HG03520 (cell line): ENCODE results near the gene HSH2D.
"Not testable (repeated sequence)": the region's sequence is repeated elsewhere in the genome, so short reads cannot be mapped to it uniquely, and the experiment has no call there.

Source experiments
- ATAC-seq: cut with Tn5 transposase; IDR thresholded peaks from one replicate; pipeline ENCODE4 v1.9.1; 2021; ENCODE audit warnings: mild to moderate bottlenecking, moderate library complexity; ENCODE audit not compliant: unreplicated experiment

HSH2D gene

DNA sequence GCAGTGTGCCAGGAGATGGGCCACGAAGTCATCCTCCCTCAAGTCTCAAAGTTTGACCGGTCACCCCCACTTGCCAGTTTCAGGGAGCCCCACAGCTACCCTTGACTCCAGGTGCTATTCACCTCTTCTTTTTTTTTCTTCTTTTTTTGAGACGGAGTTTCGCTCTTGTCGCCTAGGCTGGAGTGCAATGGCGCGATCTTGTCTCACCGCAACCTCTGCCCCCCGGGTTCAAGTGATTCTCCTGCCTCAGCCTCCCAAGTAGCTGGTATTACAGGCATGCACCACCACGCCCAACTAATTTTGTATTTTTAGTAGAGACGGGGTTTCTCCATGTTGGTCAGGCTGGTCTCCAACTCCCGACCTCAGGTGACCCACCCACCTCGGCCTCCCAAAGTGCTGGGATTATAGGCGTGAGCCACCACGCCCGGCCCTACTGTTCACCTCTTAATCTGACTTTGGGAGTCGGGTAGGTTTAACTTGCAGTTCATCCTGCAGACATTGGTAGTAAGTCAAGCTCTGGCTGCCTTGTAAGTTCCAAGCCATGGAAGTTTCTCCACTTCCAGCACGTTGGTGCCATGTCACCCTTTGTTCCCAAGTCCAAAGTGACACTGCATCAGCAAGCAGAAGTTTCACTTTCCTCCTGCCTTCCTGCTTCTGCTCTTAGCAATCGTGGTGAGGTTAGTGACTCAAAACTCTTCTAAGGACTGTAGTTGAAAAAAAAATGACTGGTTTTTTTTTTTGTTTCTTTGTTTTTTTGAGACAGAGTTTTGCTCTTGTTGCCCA, 24.2 kb upstream of the HSH2D start:
- ATAC-seq: not testable (repeated sequence)

DNA sequence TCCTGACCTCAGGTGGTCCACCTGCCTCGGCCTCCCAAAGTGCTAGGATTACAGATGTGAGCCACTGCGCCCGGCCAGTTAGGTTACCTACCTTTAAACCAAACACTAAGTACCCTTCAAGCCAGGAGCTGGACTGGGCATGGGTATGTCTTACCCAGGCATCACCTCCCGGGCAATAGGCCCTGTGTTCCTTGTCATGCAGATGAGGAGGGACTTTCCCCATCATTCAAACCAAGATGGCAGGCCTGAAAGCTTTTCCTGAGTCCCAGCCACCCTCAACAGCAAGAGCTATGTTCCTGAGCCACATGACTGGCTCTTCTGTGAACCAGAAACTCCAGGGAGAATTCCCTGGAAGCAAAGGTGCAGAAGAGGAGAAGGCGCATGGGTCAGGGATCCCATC, 22.3 kb upstream of the HSH2D start:
- no peak for ATAC-seq

DNA sequence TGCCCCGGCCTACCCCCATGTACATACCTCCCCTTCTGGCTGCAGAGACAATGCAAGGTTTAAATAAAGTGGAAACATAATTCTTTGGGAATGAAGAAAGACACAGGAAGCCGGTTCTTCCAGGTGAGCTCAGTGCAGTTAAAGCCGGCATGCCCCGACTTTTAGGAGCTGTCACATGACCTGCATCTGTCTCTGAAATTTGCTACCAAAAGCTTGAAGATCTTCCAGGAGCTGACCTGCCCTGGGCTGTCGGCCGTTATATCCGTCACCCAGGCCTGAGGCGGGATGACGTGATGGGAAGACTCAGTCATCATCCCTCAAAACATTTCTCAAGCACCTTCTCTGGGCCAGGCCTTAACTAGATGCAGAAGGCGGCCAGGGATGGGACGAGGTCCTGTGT, 21.5 kb upstream of the HSH2D start:
- ATAC-seq: no peak

DNA sequence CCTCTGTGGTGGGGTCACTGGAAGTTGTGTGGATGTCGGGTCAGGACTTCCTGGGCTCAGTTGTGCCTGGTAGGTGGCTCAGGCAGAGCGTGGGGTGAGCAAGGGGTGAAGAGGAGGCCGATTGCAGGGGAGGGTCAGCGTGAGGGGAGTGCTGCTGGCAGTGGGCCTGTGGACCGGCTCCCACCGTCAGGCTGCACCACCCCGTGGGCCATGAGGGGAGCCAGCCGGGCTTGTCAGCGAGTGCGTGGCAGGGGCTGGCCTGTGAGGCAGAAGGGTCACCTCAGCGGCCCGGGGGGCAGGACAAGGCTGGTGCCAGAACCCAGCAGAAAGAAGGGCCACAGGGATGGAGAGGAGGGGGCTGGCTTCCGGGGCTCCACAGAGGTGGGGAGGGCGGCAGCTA, 18.5 kb upstream of the HSH2D start:
- ATAC-seq: no peak

DNA sequence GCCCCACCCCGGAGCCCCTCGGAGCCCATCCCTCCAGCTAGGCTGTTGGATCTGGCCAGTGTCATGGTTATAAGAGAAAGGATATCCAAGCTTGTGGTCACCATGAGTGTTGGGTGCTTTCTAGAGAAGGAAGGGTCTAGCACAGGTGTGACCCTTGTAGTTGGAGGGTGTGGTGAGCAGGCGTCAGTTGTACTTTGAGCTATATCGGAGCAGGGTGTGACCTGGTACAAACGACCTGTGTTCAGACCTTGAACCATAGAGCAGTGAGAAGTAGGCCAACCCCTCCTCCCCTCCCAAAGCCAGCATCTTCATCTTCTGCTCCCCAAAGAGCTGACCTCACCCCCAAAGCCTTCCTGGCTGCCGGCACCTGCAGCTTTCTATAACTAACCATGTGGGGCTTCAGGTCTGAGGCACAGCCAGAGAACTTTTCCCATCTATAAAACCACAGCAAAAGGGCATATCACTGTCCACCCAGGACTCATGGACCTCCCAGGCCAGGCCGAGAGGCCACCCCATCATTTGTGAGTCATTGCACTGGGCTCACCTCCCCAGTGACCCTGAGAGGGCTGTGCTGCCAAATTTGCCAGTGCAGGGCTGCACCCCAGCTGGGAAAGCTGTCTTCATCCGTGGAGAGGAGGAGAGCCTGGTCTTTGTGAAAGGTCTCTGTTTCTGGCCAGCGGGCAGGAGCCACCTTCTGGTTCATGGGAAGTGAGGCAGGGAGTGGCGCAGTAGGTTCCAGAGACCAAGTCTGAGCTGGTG, 17.6 kb upstream of the HSH2D start:
- ATAC-seq: no peak

DNA sequence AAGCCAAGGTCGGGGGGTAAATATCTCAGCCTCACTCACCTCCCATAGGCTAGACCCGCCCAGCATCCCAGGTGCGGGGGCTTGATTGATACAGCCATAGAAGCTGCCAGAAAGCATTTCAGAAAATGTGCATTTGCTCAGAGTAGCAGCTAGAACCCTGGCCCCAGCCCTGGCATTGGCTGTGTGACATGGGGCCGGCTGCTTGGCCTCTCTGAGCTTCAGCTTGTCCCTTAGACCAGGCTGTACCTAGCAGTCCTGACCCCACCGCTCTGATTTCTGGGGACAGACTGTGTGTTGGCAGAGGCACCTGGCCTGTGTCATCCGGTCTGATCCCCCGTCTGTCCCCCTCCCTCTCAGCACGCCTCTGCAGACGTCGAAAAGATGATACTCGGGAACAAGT, 16.4 kb upstream of the HSH2D start:
- no peak for ATAC-seq

DNA sequence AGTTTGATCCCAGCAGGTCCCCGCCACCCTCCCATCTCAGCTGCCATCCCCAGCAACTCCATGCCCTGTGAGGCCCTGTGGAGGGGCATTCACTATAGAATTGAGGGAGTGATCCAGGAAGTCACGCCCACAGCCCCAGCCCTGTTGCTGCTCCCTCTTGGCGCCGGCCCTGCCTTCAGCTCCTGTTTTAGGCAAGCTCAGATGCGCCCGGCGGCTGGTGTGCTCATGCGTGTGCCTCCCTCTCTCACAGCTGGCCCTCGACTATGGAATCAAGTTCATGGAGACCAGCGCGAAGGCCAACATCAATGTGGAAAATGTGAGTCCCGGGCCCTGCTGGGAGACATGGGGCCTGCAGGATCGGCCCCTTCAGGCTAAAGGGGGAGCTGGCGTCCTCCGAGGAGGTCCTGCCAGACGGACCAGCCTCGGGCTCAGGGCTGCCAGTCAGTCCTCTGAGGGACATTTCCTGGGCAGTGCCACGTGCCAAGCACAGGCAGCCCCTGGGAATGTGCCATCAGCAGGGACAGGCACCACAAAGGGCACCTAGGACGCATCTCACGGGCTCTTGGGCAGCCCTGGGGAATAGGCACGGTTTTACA, 15.6 kb upstream of the HSH2D start:
- no peak for ATAC-seq

DNA sequence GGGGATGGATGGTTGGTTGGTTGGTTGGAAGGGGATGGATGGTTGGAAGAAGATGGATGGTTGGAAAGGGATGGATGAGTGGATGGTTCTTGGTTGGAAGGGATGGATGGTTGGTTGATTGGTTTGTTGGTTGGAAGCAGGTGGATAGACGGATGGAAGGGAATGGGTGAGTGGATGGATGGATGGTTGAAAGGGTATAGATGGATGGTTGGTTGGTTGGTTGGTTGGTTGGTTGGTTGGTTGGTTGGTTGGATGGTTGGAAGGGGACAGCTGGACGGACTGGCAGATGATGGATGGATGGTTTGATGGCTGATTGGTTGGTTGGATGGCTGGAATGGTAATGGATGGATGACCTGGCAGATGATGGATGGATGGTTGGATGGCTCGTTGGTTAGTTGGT, 11.8 kb upstream of the HSH2D start:
- ATAC-seq: no peak

DNA sequence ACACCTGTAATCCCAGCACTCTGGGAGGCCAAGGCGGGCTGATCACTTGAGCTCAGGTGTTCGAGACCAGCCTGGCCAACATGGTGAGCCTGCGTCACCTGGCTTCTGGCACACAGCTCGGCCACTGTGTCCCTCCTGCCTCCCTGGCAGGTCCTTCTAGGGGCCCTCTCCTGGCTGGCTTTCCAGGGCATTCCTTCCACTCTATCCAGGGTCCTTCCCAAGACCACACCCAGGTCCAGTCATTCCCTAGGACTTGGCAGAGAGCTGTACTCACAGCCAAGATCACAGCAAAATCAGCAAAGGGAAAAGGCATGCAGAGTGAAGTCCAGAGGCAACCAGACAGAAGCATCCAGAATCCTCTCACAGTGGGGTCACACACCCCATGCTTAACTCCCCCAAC, 9.7 kb upstream of the HSH2D start:
- ATAC-seq: no peak

DNA sequence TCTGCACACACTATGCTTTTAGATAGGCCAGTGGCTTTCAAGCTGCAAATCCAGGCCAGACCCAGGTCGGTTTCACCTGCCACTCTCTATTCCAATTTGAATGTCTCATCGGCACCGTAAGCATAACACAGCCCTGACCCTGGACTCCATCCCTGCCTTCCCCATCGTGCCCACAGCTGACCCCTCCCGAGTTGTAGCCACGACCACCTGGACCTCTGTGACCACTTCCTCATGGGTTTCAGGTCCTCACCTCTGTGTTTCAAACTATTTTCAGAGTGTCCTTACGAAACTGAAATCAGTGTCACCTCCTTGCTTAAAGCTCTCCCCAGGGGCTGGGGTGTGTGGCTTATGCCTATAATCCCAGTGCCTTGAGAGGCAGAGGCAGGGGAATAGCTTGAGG, 9.0 kb upstream of the HSH2D start:
- no peak for ATAC-seq

DNA sequence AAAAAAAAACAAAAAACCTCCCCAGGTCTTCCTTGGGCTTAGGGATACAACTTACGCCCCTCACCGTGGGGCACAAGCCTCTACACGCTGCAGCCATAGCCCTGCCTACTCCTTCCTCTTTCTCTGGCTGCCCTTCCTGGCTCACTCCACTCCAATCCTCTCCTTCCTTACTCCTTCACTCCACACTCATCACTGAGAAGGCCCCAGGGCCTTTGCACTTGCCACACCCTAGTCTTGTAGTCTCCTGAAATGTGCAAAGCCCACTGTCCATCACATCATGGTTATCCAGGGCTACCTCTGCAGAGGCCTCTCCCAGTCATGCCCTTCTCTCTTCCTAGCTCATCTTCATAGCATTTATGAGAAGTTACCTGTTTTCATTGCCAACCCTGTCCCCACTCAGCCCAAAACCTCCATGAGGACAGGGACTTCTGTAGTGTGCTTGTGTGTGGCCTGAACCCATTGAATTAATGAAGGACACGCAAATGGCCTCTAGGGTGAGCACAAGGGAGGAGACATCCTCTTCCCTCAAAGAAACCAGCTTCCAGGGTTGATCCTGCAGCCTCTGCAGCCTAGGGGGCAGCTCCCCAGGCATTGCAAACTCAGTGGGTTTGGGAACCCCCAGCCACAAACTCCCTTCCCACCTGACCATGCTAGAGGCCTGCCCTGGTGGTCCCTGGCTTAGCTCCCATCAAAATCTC, 7.9 kb upstream of the HSH2D start:
- no peak for ATAC-seq

DNA sequence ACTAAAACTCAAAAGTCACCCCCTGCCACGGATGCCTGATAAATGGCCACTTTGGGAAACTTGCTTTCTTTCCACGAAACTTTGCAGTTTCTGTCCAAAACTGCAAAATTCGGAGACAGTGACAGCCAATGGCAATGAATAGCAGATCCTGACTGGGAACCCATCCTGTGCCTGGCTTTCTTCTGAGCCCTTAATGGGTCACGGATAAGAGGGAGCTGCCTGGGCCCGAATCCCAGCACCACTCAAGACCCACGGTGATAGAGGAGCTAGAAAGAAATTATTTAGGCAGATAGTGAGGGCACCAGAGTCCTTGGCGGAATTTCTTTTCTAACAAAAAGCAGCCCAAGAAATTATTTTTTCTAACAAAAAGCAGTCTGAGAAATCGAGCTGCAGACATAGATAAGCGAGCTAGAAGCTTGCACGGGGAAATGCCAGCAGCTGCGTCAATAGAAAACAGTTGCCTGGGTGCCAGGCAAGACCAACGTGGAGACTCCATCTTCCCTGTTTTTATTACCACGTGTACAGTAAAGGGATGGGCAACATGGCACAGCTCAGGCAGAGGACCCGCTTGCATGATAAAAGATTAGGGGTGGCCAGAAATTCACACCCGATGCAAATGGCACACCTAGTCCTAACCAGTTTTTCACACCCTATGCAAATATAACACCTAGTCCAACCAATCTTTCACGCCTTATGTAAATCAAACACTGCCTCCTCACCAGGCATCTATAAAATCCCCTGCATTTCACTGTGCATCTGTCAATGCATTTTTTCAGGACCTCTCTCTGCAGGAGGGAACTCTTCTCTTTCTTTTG, 7.1 kb upstream of the HSH2D start:
- no peak for ATAC-seq

DNA sequence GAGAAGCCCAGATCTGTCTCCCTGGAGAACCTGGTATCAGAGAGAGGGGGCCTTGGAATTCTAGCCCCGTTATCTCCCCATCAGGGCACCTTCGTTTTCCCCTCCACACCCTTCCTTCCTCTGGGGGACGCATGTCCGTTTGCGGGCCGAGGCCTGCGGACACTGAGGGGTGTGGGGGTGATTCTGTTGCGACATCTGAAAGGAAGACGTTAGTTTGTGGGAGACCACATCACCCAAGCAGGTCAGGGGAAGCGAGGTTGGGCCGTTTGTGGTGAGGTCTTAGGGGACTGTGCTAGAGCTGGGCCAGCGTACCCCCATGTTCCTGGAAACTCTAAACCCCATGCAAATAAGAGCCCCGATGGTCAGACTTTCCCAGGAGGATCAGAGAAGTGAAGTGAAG, 3.7 kb upstream of the HSH2D start:
- ATAC-seq: no peak

DNA sequence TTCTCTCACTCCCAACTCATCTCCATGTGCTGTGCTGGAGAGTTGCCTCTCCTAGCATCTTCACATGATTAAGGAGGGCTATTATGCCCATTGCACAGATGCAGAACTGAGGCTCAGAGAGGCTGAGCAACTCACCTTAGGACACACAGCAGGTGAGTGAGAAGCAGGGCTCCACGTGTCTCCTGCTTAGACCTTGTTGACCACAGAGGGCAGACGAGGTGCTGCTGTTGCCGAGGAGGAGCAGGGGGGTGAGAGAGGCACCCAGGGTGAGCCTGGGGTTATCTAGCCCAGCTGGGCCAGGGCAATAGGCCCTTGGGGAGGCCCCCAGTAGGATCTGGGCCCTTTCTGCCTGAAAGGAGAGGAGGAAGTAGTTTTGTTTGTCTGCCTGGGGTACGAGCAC, 2.4 kb upstream of the HSH2D start:
- ATAC-seq: no peak

DNA sequence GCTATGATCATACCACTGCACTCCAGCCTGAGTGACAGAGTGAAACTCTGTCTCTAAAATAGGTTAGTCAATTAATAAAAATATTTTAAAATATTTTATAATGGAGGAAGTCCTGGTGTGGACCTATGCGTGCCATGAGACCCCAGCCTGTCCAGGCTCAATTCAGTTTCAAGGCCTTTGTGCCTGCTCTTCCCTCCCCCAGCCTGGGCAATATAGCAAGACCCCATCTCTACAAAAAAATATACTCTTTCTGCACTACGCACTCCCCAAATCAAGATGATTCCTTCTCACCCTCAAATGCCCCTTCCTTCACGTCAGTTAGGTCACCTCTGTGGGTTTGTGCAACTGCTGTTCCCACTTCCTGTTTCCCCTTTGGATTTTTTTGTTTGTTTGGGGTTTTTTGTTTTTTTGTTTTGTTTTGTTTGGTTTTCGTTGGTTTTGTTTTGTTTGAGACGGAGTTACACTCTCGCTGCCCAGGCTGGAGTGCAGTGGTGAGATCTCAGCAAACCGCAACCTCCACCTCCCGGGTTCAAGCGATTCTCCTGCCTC, 1.4 kb upstream of the HSH2D start:
- no peak for ATAC-seq

DNA sequence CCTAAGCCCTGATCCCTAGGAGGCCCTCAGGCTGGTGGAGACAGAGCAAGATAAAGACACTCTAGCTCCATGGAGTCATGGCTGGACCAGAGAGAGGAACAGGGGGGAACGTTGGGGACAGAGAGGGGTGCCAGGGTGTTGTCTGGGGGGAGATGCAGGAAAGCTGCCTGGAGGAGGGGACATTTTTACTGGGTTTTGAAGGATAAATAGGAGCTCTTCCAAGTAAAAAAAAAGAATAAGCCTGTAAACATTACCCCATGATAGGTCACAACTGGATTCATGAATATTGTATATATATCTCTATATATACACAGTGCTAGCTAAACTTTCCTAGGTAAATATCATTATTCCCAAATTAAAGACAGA, 714 bp downstream of the HSH2D start:
- ATAC-seq: no peak

DNA sequence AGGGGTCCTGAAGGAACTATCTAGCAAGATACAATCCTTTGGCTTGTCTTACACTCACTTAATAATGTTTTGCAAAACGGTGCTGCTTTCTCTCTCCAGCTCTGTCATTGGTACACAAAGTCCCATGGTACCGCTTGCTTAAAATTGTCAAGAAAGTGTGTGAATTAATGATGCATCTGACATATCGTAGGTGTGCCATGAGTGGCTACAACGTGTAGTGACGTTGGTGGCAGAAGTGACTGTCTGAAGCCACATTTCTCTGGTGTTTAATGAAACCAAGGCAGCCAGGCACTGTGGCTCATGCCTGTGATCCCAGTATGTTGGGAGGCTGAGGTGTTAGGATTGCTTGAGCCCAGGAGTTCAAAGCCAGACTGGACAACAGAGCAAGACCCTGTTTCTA, 2.6 kb downstream of the HSH2D start:
- no peak for ATAC-seq

DNA sequence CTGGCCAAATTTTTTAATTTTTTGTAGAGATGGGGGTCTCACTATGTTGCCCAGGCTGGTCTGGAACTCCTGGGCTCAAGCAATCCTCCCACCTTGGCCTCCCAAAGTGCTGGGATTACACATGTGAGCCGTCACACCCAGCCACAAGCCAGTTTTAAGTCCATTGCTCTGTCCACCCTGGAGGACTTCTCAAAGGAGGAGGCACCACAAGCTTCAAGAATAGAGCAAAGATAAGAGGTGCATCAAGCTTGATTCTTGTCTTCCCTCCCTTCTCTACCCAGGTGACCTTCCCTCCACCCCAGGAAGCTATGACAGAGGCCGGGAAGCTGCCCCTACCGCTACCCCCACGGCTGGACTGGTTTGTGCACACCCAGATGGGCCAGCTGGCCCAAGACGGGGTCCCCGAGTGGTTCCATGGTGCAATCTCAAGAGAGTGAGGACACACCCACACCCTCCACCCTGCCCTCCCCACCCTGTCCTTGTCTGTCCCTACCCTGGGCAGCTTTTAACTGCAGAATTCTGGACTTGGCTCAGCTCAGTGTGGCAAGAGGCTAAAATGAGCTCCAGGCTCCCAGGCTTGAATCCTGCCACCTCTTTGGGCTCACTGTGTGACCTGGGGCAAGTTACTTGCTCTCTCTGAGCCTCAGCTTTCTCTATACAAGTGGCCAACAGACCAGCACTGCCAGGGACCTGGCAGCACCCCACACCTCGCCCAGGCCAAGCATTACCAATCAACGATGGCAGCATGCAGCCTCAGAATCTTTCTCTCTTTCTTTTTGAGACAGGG, 5.2 kb downstream of the HSH2D start:
- ATAC-seq: no peak

DNA sequence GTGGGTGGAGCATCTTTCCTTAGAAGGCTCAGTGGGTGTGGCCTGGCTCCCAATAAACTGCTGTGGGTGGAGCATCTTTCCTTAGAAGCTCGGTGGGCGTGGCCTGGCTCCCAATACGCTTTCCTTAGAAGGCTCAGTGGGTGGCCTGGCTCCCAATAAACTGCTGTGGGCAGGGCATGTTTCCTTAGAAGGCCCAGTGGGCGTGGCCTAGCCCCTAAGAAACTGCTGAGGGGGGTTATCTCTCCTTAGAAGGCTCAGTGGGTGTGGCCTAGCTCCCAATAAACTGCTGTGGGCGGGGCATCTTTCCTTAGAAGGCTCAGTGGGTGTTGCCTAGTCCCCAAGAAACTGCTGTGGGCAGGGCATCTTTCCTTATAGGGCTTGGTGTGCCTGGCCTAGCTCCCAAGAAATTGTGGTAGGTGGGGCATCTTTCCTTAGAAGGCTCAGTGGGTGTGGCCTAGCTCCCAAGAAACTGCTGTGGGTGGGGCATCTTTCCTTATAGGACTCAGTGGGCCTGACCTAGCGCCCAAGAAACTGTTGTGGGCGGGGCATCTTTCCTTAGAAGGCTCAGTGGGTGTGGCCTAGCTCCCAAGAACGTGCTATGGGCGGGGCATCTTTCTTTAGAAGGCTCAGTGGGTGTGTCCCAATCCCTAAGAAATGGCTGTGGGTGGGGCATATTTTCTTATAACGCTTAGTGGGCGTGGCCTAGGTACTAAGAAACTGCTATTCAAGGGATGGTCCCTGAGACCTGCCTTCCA, 10.3 kb downstream of the HSH2D start:
- ATAC-seq: no peak
